GM19238 (cell line): ENCODE measurements around the gene OR12D1.
"Not testable (repeated sequence)": the region's sequence is repeated elsewhere in the genome, so short reads cannot be mapped to it uniquely, and the experiment has no call there.

ENCODE experiments used
- DNase-seq: peaks from one replicate; pipeline ENCODE4 v3.0.0; 2011; ENCODE audit warnings: low spot score; ENCODE audit not compliant: insufficient read length

OR12D1 gene

DNA sequence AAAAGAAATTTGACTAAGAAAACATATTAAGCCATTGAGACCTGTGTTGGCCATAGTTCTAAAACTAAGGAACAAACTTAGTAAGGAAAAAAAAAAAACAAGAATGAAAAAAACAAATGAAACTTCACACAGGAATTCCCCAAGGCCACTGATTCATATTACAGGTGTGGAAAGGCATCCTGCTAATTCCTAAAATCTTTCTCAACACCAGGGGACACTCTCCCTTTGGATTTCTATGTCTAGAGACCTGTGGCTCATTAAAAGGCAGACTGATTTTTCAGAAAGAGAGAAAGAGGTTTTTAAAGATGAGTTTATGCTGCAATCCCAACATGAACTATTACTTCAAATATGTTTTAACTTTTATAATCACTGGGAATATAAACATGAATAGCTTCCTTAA is at the start of gene OR12D1:
Gene OR12D1, plus strand, starts transcription at position 341 of the 400 bp plus-strand sequence.
- DNase-seq = no peak

DNA sequence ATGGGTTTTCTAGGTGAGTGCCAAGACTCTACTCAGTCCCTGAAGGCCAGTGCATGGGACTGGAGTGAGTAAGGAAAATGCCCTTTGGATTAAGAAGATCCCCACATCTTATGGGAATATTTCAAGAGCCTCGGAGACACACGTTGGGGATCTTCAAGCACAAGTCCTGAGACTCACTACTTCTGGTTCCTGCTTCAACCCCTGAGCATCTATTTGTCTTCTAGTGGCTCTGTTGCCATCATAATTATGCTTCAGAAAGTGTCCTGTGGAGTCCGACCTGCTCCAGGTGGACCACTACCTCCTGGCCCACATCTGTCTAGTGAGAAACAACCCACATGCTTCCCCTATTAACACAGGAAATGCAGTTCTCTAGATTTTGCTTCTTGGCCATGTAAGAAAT is 46.0 kb upstream of the OR12D1 start, which contains the start of gene OR5V1:
Gene OR5V1, minus strand, starts transcription at position 101 of the 400 bp plus-strand sequence. CDS start 12,670 bp downstream, outside the sequence.
- DNase-seq = no peak

DNA sequence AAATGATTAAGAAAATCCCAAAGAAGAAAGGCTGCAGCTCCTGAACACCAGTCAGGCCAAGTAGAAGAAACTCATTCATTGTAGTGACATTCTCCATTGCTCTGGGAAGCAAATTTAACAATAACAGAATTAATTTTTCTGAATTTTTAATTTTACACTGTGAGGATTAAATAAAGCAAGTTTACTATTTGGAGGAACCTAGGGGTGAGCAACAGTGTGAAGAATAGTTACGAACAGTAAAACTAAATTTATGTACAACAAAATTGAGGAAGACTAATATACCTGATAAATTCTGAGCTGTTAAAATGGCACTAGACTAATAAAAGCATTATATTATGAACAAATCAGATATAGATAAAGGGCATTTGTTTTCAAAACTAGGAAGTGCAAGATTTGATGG is 39.5 kb upstream of the OR12D1 start, which contains the start of gene OR12D3:
Gene OR12D3, minus strand, starts transcription at position 101 of the 400 bp plus-strand sequence. Its CDS starts 4 bp downstream, at position 97.
- no peak for DNase-seq

DNA sequence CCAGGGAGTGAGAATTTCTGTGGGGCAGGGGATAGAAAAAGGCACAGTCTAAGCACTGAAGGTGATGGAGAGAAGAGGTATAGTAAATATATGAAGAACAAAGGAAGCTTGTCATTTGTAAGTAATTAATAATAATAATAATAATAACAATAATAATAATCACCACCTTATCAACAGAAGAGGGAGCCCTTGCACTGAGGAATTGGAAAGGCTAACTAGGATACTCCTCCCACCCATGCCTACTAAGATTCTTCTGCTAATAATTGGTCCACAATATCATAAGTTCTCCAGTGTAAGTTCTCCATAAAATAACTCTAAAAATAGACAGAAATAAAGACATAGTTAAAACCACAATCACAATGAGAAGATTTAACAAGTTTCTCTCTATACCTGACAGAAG is 38.7 kb upstream of the OR12D1 start:
- no peak for DNase-seq

DNA sequence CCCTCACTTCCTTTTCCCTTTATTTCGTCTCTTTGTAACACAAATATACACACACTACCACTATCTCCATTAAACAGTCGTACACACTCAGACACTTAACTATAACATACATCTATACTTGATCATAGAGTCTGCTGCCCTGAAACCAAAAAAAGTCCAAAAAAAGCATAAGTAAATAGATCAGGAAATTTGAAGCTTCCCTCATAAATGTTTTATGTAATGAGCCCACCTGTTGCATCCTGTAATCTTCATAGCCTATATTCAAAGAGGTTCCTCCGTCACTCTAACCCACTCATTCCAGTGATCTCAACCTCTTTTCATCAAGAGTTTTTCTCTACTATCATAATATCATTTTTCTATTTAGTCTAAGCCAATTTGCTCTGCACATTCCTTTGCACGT is 26.2 kb upstream of the OR12D1 start:
- DNase-seq = no peak

DNA sequence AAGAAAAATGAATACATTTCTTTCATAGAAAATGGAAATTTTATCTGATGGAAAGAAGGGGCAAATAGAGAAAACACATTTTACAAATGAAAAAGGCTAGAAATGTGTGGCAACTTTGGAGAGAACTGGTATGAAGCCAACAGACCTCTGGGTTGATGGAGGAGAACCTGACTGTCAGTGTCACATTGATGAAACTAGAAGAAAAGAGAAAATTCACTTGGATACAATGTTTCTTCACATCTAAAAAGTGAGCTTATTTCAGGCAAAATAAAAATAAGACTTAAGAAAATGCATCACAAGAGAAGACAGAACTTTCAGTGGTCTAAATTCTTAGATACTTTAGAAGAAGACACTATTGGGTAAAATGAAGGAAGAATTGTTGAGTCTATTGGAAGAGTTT is 19.4 kb upstream of the OR12D1 start, which contains the start of gene OR12D2:
Gene OR12D2, plus strand, starts transcription at position 301 of the 400 bp plus-strand sequence. CDS start 1,069 bp downstream, outside the sequence.
- DNase-seq = no peak

DNA sequence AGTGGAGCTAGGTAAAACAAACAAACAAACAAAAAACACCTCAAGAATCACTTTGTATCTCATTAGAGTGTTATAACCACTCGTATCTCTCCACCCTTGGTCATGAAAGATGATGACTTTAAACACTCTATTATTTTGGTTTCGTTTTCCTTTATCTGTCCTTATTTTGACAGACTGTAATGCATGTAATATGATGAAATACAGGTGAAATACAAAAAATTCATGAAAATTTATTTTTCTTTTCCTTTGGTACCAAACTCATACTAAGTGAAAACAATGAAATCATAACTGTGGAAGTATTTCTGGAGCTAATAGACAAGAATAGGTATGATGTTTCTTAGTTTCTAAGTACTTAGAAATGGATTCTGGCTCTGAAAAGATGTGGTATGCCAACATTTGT is 15.2 kb upstream of the OR12D1 start:
- no peak for DNase-seq

DNA sequence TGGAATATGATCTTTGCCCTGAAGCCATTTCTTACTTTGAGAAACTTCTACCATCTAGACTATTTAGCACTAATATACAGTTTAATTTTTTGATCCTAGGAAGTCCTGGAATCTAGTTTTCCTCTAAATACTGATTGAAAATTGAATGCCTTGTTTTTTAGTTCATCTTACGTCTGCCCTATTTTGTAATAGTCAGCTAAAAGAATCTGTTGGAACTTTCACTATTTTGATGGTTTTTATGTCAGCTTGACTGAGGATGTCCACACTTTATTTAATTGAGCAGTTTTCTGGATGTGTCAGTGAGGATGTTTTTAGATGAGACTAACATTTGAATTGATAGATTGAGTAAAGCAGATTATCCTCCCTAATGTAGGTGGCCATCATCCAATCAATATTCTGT is 10.9 kb upstream of the OR12D1 start:
- DNase-seq = no peak

DNA sequence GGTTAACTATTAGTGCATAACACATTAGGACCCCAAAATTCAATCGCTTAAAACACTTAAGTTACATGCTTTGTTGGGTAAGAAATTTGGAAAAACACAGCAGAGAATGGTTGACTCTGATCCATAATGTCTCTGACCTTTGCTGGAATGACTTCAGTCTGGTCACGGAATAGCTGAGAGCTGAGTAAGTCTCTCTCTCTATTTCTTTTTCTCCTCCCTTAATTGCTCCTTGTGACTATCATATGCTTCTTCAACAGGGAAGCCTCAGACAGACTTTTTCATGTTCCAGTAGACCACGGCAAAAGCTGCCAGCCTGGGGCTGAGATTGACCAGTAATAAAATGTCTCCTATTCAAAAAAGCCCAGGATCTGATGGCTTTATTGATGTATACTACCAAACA is 4.8 kb downstream of the OR12D1 start:
- no peak for DNase-seq

DNA sequence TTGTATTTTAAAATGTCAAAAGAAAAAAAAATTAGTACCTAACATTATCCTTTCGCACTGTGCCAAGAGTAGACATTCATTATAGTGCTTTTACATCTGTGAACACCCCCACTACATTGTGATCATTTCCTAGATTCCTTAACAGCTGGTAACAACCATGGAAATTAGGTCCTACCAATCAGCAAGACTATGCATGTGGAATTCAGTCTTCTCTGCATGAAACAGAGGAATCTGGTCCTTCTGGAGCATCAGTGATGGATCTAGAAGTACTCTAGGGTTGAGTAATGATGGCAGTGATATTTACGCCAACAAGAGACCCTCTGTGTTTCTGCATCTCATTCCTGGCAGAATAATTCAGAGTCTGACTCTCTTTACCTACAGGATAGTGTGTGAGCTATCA is 9.4 kb downstream of the OR12D1 start:
- no peak for DNase-seq

DNA sequence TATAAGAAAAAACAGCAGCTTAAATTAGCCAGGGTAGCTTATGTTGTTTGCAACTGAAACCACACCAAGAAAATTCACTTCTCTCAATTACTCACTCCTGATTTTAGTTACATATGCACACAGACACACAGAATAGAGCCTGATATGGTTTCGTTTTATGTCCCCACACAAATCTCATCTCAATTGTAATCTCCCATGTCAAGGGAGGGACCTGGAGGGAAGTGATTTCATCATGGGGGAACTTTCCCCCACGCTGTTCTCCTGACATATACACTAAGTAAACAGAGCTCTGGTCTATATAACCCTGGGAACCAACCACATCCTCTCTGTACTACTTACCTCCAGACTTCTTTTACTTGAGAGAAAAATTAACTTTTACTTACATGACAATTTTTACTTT is 9.8 kb downstream of the OR12D1 start:
- no peak for DNase-seq

DNA sequence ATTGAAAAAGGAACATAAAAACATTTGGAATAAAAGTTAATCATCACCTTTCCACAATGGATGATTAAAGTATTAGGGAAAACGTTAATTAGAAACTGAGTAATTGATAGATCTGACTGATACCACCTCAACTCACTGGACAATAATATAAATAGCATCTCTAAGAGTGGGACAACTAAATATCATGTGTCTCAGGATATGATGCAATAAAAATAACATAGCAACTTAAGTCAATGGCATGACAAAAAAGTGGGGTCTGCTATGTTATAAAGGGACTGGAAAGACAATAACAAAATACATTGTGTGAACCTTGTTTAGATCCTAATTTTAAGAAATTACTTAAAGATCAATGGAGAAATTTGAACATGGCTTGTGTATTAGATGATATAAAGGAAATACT is 10.3 kb downstream of the OR12D1 start:
- no peak for DNase-seq

DNA sequence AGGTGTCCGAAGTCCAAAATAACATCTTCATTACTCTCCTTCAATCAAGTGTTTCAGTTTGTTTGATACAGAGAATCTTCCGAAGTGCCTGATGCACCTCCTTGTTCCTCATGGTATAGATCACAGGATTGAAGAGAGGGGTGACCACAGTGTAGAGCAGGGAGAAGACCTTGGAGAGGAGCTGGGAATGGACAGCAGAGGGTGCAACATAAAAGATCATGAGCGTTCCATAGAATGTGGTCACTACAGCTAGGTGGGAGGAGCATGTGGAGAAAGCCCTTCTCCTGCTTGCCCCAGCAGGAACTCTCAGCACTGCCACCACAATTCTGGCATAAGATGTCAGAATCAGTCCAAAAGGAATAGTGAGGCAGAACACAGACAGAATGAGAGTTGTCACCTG is 11.9 kb downstream of the OR12D1 start:
- DNase-seq = no peak

DNA sequence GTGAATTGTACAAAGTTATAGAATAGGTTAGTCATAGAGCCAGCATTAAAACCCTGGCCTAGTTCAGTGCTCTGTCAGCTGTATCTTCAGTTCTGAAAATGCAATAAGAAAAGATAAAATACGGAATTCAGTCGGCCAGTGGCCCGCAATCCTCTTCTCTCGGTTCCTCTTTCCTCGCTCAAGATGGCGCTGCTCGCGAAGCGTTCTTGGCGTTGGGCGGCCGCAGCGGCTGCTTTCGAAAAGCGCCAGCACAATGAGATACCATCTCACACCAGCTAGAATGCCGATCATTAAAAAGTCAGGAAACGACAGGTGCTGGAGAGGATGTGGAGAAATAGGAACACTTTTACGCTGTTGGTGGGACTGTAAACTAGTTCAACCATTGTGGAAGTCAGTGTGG is 22.0 kb downstream of the OR12D1 start:
- not testable (repeated sequence) for DNase-seq

DNA sequence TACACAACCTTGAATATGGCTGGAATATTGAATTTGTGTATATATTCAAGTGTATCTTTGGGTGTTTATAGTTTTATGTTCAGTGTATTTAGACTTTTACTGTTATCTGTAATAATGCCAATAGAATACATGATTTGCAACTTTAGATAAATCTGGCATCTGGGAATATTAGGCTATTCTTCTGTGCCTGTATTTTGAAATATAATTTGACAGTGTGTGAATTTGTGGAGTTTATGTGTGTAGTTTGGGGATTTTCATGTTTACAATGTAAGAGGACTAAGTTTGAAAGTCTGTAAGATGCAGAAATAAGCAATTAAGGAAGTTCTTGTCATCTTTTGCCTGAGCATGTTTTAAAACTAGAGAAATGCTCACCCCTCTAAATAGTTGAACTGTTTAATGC is 24.3 kb downstream of the OR12D1 start, which contains the start of gene OR10C1:
Gene OR10C1, plus strand, starts transcription at position 301 of the 400 bp plus-strand sequence. CDS start 710 bp downstream, outside the sequence.
- DNase-seq = no peak

DNA sequence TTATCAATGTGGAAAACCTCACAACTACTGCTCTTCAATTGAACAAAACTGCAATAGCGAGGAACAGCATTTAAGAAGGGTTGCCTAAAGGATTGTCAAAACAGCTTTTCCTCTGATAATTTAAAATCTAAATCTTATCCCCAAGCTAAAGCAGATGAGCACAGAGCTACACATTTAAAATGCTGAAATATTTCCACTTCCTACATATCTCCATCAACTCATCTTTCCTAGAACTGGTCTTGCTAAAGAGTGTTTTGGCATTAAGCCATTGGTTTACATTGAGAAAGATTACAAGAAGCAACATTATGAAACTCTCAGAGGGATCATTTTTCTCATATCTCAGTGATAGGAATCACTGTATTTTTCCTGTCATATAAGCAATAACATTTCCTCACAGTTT is 28.0 kb downstream of the OR12D1 start:
- DNase-seq = no peak

DNA sequence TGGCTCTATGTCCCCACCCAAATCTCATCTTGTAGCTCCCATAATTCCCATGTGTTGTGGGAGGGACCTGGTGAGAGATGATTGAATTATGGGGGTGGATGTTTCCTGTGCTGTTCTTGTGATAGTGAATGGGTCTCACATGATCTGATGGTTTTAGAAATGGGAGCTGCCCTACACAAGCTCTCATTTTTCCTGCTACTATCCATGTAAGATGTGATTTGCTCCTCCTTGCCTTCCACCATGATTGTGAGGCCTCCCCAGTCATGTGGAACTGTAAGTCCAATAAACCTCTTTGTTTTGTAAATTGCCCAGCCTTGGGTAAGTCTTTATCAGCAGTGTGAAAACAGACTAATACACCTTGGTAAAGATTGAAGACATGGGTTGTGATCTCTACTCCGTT is 29.3 kb downstream of the OR12D1 start:
- DNase-seq = not testable (repeated sequence)

DNA sequence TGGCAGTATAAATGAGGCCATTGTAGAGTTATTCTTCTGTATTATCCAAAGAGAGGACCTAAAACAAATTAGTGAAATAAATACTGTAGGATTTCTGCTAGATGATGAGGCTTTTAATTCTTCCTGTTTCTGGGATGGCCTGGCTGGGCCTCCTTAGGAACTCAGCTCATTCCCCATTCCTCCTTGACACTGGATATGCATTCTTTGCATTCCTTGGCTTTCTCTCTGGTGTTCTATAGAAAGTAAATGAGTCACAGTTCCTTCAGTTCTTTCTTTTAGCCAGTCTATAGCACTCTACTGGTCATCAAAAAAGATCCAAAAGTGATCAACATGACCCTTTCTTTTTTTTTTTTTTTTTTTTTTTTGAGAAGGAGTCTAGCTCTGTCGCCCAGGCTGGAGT is 32.9 kb downstream of the OR12D1 start:
- DNase-seq = no peak

DNA sequence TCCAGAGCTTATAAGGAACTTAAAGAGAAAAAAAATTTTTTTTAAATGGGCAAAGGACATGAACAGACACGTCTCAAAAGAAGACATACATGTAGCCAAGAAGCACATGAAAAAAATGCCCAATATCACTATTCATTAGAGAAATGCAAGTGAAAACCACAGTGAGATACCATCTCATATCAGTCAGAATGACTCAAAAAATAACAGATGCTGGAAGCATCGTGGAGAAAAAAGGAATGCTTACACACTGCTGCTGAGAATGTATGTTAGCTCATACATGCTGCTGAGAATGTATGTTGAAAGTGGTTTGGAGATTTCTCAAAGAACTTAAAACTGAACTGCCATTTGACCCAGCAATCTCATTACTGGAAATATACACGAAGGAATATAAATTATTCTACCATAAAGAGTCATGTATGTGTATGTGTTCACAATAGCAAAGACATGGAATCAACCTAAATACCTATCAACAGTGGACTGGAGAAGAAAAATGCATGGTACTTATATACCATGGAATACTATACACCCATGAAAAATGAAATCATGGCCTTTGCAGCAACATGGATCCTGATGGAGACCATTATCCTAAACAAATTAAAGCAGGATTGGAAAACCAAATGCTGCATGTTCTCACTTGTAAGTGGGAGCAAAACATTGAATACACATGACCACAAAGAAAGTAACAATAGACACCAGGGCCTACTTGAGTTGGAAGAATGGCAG is 36.9 kb downstream of the OR12D1 start:
- DNase-seq = no peak

DNA sequence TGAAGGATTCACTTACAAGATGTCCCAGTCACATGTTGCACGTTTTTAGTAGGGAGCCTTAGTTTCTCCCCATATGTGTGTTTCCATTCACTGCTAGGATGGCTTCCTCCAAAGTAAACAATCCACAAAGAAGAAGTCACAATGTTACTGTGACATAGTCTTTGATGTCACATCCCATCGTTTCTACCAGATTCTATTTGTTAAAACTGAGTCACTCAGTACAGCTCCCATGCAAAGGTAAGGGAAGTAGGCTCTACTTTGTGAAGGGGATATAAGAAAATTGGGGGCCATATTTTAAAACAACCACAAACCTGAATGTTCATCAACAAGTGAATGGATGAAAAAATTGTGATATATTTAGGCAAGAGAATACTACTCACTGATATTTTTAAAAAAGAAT is 42.2 kb downstream of the OR12D1 start, which contains the start of the genes OR11A1 and OR2H1:
Gene OR11A1, minus strand, starts transcription at position 101 of the 400 bp plus-strand sequence. CDS start 29,430 bp downstream, outside the sequence.
Gene OR2H1, plus strand, starts transcription at position 185 of the 400 bp plus-strand sequence. CDS start 4,615 bp downstream, outside the sequence.
- no peak for DNase-seq

DNA sequence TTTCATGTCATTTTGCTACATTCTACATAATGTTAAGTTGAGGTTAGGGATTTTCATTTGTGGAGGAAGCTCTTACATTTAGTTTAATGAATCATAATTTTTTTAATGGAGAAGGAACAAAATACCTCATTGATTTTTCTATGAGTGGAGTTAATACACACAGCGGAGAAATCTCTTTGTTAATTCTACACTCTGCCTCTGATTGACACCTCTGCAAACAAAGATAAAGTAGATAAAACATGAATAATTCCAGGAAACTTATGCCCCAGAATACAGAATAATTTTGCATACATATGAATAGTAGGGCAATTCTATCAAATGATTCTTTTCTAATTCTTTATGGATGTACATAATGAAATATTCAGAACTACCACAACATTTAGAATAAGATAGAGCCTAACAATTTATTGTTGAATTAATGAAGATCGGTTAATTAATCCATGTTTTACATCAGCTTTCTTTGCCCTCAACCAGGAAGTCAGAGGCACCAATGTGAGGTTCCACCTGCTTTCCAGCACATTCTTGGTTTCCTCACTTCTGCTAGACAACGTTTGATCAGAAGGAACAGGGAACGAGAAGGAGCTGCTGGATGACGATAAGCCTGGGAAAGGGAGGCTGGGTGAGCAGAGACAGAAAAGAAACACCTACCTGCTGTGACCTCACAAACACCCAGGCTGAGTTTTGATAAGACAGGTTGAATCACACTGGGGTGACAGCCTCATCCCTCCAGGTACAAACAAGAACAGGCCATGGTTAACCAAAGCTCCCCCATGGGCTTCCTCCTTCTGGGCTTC is 46.5 kb downstream of the OR12D1 start:
- DNase-seq = no peak

DNA sequence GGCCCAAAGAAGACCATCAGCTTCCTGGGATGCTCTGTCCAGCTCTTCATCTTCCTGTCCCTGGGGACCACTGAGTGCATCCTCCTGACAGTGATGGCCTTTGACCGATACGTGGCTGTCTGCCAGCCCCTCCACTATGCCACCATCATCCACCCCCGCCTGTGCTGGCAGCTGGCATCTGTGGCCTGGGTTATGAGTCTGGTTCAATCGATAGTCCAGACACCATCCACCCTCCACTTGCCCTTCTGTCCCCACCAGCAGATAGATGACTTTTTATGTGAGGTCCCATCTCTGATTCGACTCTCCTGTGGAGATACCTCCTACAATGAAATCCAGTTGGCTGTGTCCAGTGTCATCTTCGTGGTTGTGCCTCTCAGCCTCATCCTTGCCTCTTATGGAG is 47.3 kb downstream of the OR12D1 start:
- no peak for DNase-seq
